Thyroid gland (tissue), 4 donors: ENCODE measurements around the gene ASPDH. TPM values are rescaled to one million over a fixed set of nuclear protein-coding genes. Genes with fewer than 3 reads are reported as not detected.

Experiments used
- DNase-seq, 2 donors: peaks; one replicate each; pipeline ENCODE4 v3.0.0-alpha.2; 2019
- H3K27ac ChIP-seq, 3 donors: fragments of 200-600 bp; sonication (generic); 1 replicate in 2 of 3; 2 replicates in 1 of 3; pipeline ENCODE4 v1.5.1; 2016 to 2019; ENCODE audit warnings: mild to moderate bottlenecking in 1 of 3, moderate library complexity in 1 of 3
- H3K27me3 ChIP-seq: fragments of 200-600 bp; sonication (generic); one replicate; pipeline ENCODE4 v1.5.1; 2019
- H3K36me3 ChIP-seq, 2 donors: fragments of 200-600 bp; sonication (generic); one replicate each; pipeline ENCODE4 v1.5.1; 2016 to 2019
- H3K4me1 ChIP-seq, 2 donors: fragments of 200-600 bp; sonication (generic); one replicate each; pipeline ENCODE4 v1.5.1; 2017 to 2019
- H3K4me3 ChIP-seq, 3 donors: fragments of 200-600 bp; sonication (generic); replicated peaks in 1 of 3; 1 replicate in 2 of 3; 2 replicates in 1 of 3; pipeline ENCODE4 v1.5.1; 2016; ENCODE audit warnings: mild to moderate bottlenecking in 1 of 3
- H3K9me3 ChIP-seq: fragments of 200-600 bp; sonication (generic); one replicate; pipeline ENCODE4 v1.5.1; 2017
- POLR2A ChIP-seq, 2 donors: fragments of 450-650 bp; IDR thresholded peaks; one replicate each; pipeline ENCODE4 v1.6.1; 2017; ENCODE audit warnings: antibody characterized with exemption in 2 of 2, mild to moderate bottlenecking in 2 of 2, moderate library complexity in 1 of 2
- whole genome bisulfite sequencing, 2 donors: methylation state at CpG; one replicate each; pipeline ENCODE4 v1.1.5; 2017; 5-methylcytosine and 5-hydroxymethylcytosine counted together
- intact Hi-C: fragments of 100-400 bp; cut with DNase I; formaldehyde crosslinking; loops from one replicate; pipeline ENCODE4 v1.15.1; 2023
- total RNA-seq, 4 donors: library from RNA; depleted of rRNA; stranded (reverse); fragments of >200 nt; gene quantifications; one replicate each; pipeline ENCODE4 v1.2.3, GENCODE V29; 2016
- TF ChIP-seq, protein P1 (sequence below), 6 experiments: fragments of 200-600 bp in 3 of 6; fragments of 450-650 bp in 3 of 6; sonication (generic) in 3 of 6; IDR thresholded peaks; one replicate each; pipeline ENCODE4 v1.5.1; 2016 to 2019; ENCODE audit warnings: antibody characterized with exemption in 6 of 6, mild to moderate bottlenecking in 2 of 6, inconsistent platforms in 1 of 6, moderate library complexity in 1 of 6

ASPDH gene
- total RNA-seq, 4 donors from 2014 or later, result not detected

DNA sequence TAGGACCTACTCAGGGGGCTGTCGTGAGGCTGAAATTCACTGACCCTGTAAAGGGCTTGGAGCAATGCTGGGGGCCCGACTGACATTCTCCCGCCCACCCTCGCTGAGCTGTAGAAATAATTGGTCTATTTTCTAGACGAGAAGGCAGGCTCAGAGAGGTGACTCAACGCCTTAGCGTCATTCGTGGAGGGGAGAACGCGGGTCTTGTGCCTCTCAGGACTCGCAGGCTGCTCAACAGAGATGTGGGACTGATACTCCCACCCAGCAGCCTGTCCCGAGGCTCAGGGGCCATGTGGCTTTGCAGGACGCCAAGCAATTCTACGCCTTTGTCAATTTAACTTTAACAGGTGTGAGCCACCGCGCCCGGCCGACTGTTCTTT, 23.6 kb upstream of the ASPDH start:
- Histone ChIP-seq H3K9me3 (no peaks in the 10 kb centered on the region), H3K27ac (no peak overlapping the region), H3K4me3 (no peak overlapping the region), H3K4me1 (no peaks in the 10 kb centered on the region), H3K36me3 (no peaks in the 10 kb centered on the region), H3K27me3 (no peaks in the 10 kb centered on the region)
- no peak for DNase-seq
- intact Hi-C loops, result loop anchor here (10.0 kb wide), 1 partner anchor 248 kb away; no protein-coding TSS in a partner anchor
- 77% methylated on average over 18 of the region's 18 CpGs for WGBS, 2 donors
- TF ChIP-seq, protein P1, sequence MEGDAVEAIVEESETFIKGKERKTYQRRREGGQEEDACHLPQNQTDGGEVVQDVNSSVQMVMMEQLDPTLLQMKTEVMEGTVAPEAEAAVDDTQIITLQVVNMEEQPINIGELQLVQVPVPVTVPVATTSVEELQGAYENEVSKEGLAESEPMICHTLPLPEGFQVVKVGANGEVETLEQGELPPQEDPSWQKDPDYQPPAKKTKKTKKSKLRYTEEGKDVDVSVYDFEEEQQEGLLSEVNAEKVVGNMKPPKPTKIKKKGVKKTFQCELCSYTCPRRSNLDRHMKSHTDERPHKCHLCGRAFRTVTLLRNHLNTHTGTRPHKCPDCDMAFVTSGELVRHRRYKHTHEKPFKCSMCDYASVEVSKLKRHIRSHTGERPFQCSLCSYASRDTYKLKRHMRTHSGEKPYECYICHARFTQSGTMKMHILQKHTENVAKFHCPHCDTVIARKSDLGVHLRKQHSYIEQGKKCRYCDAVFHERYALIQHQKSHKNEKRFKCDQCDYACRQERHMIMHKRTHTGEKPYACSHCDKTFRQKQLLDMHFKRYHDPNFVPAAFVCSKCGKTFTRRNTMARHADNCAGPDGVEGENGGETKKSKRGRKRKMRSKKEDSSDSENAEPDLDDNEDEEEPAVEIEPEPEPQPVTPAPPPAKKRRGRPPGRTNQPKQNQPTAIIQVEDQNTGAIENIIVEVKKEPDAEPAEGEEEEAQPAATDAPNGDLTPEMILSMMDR (IDR thresholded peaks at IDR 0.05), result no peak
- no peak for TF ChIP-seq POLR2A (IDR thresholded peaks at IDR 0.05)

DNA sequence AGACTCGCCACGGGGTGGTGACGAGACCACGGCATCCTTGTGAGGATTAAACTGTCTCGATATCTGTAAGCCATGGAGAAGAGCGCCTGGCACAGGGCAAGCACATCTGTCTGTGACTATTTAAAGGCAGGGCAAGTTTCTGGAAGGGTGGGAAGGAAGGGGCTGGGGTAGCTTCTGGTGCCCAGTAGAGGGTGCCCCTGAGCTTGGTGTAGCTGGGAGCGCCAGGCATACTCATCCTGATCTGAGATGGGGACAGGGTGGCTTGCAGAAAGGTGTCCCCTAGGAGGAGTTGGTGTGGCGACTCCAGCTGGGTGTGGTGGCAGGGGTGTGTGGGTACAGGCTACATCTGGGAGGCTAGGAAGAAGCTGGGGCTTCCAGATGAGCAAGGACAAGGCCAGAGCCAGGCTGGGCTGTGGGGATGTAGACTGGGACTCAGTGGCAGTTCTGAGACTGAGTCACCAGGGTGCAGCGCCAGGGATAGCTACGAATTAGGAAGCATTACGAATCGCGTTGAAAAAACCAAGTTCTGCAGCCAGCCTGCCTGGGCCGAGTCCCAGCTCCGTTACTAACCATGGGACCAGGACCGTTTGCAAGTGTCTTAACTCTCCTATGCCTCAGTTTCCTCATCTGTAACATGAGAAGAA, 23.1 kb upstream of the ASPDH start:
- H3K27ac ChIP-seq, result no peak overlapping the region
- no peak for DNase-seq
- TF ChIP-seq POLR2A (IDR thresholded peaks at IDR 0.05), result no peak
- TF ChIP-seq, protein P1 (IDR thresholded peaks at IDR 0.05), result no peak
- H3K36me3 ChIP-seq, result no peaks in the 10 kb centered on the region
- WGBS, 2 donors, result 88 to 91% methylated on average over 12 to 16 of the region's 16 CpGs
- H3K9me3 ChIP-seq, result no peaks in the 10 kb centered on the region
- intact Hi-C loops, result loop anchor here (10.0 kb wide), 1 partner anchor 248 kb away; no protein-coding TSS in a partner anchor
- no peaks in the 10 kb centered on the region for H3K4me1 ChIP-seq
- H3K4me3 ChIP-seq, result no peak overlapping the region
- H3K27me3 ChIP-seq, result no peaks in the 10 kb centered on the region

DNA sequence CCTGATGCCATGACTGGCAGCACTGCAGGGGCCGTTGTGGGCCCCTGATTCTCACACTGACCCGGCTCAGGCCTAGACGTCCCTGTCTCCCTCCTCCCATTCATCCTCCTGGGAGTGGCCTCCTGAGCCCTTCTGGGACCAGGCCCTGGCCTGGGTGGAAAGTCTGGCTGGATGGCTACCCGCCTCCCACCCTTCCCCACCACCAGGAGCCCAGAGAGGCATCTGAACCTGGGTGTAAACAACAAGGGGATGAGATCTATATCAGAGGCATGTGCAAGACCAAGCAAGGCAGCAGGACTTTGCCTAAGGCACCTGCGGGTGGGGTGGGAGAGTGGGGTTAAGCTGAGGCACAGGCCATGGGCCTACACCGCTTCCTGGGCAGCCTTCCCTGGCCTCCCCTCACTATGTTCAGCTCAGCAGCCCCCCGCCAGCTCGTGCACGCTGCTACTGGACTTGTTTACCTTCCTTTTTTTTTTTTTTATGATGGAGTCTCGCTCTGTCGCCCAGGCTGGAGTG, 22.0 kb upstream of the ASPDH start:
- no peak overlapping the region for H3K4me3 ChIP-seq
- H3K36me3 ChIP-seq, result no peaks in the 10 kb centered on the region
- no peak overlapping the region for H3K27ac ChIP-seq
- H3K27me3 ChIP-seq, result no peaks in the 10 kb centered on the region
- intact Hi-C loops, result loop anchor here (10.0 kb wide), 1 partner anchor 249 kb away; no protein-coding TSS in a partner anchor
- no peak for TF ChIP-seq POLR2A (IDR thresholded peaks at IDR 0.05)
- TF ChIP-seq, protein P1 (IDR thresholded peaks at IDR 0.05), result no peak
- H3K4me1 ChIP-seq, result no peaks in the 10 kb centered on the region
- 72 to 73% methylated on average over 11 of the region's 11 CpGs for WGBS, 2 donors
- DNase-seq, result no peak
- H3K9me3 ChIP-seq, result no peaks in the 10 kb centered on the region

DNA sequence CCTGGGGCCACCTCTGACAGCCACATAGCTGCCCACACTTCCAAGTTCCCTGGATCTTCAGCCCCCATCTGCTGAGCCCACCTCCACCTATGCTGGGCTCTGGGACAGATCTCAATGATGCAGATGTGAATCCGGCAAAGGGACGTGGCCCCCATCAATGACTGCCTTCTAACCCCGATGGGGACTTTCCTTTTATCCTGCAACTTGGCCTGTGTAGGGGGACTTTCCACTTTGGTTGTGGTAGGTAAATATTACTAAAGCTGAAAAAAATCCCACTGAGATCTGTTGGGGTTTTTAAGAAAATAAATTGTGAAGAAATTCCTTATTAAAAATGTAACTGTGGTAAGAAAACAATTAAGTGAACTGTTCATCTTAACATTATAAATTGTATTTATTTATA, 20.8 kb upstream of the ASPDH start:
- intact Hi-C loops, result loop anchor here (10.0 kb wide), 1 partner anchor 250 kb away; no protein-coding TSS in a partner anchor
- H3K4me1 ChIP-seq, result no peaks in the 10 kb centered on the region
- no peaks in the 10 kb centered on the region for H3K27me3 ChIP-seq
- H3K27ac ChIP-seq, result no peak overlapping the region
- H3K4me3 ChIP-seq, result no peak overlapping the region
- H3K9me3 ChIP-seq, result no peaks in the 10 kb centered on the region
- TF ChIP-seq, protein P1 (IDR thresholded peaks at IDR 0.05), result no peak
- no peak for TF ChIP-seq POLR2A (IDR thresholded peaks at IDR 0.05)
- no peaks in the 10 kb centered on the region for H3K36me3 ChIP-seq
- 92% methylated on average over 3 of the region's 3 CpGs for WGBS, 2 donors
- no peak for DNase-seq

DNA sequence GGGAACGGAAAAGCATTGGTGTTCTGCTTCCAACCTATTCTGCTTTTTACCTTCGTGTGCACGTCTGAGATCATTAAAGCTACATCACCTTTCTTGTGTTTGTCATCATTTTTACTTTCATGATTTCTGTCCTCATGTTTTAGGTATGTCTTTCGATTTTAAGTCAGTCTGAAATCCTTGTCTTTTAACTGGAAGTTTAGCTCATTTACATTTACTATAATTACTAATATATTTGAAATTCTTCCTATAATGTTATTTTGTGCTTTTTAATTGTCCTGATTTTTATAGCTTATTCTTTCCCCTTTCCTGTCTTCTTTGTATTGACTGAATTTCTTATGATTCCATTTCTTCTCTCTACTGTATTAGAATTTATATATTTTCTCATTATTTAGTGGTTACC, 19.2 kb upstream of the ASPDH start:
- no peaks in the 10 kb centered on the region for H3K9me3 ChIP-seq
- WGBS, 2 donors, result 86 to 88% methylated on average over 4 of the region's 4 CpGs
- no peak overlapping the region for H3K4me3 ChIP-seq
- no peak overlapping the region for H3K27ac ChIP-seq
- intact Hi-C loops, result loop anchor here (10.0 kb wide), 1 partner anchor 252 kb away; no protein-coding TSS in a partner anchor
- DNase-seq, result no peak
- no peaks in the 10 kb centered on the region for H3K4me1 ChIP-seq
- no peaks in the 10 kb centered on the region for H3K36me3 ChIP-seq
- TF ChIP-seq, protein P1 (IDR thresholded peaks at IDR 0.05), result no peak
- no peak for TF ChIP-seq POLR2A (IDR thresholded peaks at IDR 0.05)
- H3K27me3 ChIP-seq, result no peaks in the 10 kb centered on the region
